Fibroblast of the aortic adventitia (primary cell): Measurements from ENCODE around the gene SIRPG. TPM values are rescaled to one million over a fixed set of nuclear protein-coding genes. Genes with fewer than 3 reads are reported as not detected.

ENCODE experiments used
- DNase-seq: peaks from one replicate; pipeline ENCODE4 v3.0.0-alpha.2; 2010; ENCODE audit warnings: low read depth
- H3K4me3 ChIP-seq: 2 replicates; pipeline ENCODE4 v1.5.1; 2011; ENCODE audit warnings: low read depth, mild to moderate bottlenecking, control low read depth, low read length, moderate library complexity
- CTCF ChIP-seq: IDR thresholded peaks from 2 replicates; pipeline ENCODE4 v1.5.1; 2011; ENCODE audit warnings: mild to moderate bottlenecking, low read length, control low read depth, inconsistent platforms; ENCODE audit not compliant: insufficient read depth
- total RNA-seq: library from RNA; depleted of rRNA; stranded (reverse); fragments of >200 nt; gene quantifications from 2 replicates; pipeline ENCODE4 v1.2.3, GENCODE V29; 2012; ENCODE audit warnings: low replicate concordance

Gene SIRPG
- total RNA-seq, 1 donor = not detected

- no peak overlapping the region for H3K4me3 ChIP-seq
- TF ChIP-seq CTCF = no peak
- DNase-seq = no peak
Observed at GRCh38 chr20:1696521-1697209, 39.1 kb upstream of the SIRPG start.

- DNase-seq = no peak
- H3K4me3 ChIP-seq = no peak overlapping the region
- TF ChIP-seq CTCF = no peak
Observed at GRCh38 chr20:1694672-1695071, 37.1 kb upstream of the SIRPG start.

- DNase-seq = no peak
- no peak overlapping the region for H3K4me3 ChIP-seq
- TF ChIP-seq CTCF = no peak
Observed at GRCh38 chr20:1693427-1693826, 35.8 kb upstream of the SIRPG start.

GRCh38 chr20:1689721-1690120 is 32.1 kb upstream of the SIRPG start:
- TF ChIP-seq CTCF = no peak
- no peak overlapping the region for H3K4me3 ChIP-seq
- no peak for DNase-seq

- no peak for DNase-seq
- H3K4me3 ChIP-seq = no peak overlapping the region
- TF ChIP-seq CTCF = no peak
Observed at GRCh38 chr20:1688886-1689538, 31.4 kb upstream of the SIRPG start.

- no peak for TF ChIP-seq CTCF
- no peak overlapping the region for H3K4me3 ChIP-seq
- DNase-seq = no peak
Observed at GRCh38 chr20:1687053-1687452, 29.5 kb upstream of the SIRPG start.
